Ascending aorta (tissue), 2 donors: Measurements from ENCODE around the gene OMD. TPM values are rescaled to one million over a fixed set of nuclear protein-coding genes. Genes with fewer than 3 reads are reported as not detected.

Experiments
- DNase-seq, 2 donors: peaks; one replicate each; pipeline ENCODE4 v3.0.0-alpha.2; 2019; ENCODE audit warnings: low spot score in 2 of 2
- H3K27ac ChIP-seq, 2 donors: fragments of 200-600 bp; sonication (generic); one replicate each; pipeline ENCODE4 v1.5.1; 2016 to 2017; ENCODE audit warnings: mild to moderate bottlenecking in 1 of 2
- H3K27me3 ChIP-seq: fragments of 200-600 bp; sonication (generic); one replicate; pipeline ENCODE4 v1.5.1; 2017
- H3K36me3 ChIP-seq, 2 donors: fragments of 200-600 bp; sonication (generic); one replicate each; pipeline ENCODE4 v1.5.1; 2016
- H3K4me1 ChIP-seq, 2 donors: fragments of 200-600 bp; sonication (generic); one replicate each; pipeline ENCODE4 v1.5.1; 2016 to 2017; ENCODE audit warnings: mild to moderate bottlenecking in 1 of 2
- H3K4me3 ChIP-seq, 2 donors: fragments of 200-600 bp; sonication (generic); one replicate each; pipeline ENCODE4 v1.5.1; 2016 to 2017; ENCODE audit warnings: mild to moderate bottlenecking in 1 of 2
- H3K9me3 ChIP-seq, 2 donors: fragments of 200-600 bp; sonication (generic); one replicate each; pipeline ENCODE4 v1.5.1; 2016
- intact Hi-C: fragments of 100-400 bp; cut with DNase I; formaldehyde crosslinking; loops from one replicate; pipeline ENCODE4 v1.15.1; 2023
- total RNA-seq: library from RNA; depleted of rRNA; stranded (reverse); fragments of >200 nt; gene quantifications from one replicate; pipeline ENCODE4 v1.1.0, GENCODE V29; 2016
- TF ChIP-seq, protein P1 (sequence below), 3 experiments: fragments of 200-600 bp in 2 of 3; fragments of 450-650 bp in 1 of 3; sonication (generic) in 2 of 3; IDR thresholded peaks; one replicate each; pipeline ENCODE4 v1.5.1; 2016 to 2019; ENCODE audit warnings: antibody characterized with exemption in 3 of 3, mild to moderate bottlenecking in 1 of 3, moderate library complexity in 1 of 3

OMD gene
- total RNA-seq, 1 donor from 2014 or later: 36.2 TPM

DNA sequence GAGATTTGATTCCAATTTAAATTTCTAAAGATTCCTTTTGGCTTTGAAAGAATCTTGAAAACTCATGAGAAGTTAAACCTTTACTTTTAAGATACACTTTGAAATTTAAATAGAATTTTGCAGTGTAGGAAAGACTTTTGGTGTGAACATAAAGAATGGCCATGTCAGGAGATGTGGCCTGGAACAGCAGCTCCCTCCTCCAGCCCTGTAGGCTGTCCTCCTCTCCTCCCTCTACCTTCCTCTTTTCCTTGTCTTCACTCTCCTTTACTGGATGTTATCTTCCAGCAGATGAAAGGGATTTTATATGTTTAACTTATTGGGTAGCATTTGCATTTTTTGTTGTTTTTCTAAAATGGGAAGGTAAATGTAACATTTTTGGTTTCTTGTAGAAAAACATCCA, 39.1 kb upstream of the OMD start:
- H3K4me1 ChIP-seq: peaks cover 3 to 22% of the 10 kb centered on the region in 2 donors
- no peaks in the 10 kb centered on the region for H3K9me3 ChIP-seq
- no peak for DNase-seq
- no peaks in the 10 kb centered on the region for H3K27me3 ChIP-seq
- peak overlapping the region; percentile 94 to 95 for H3K27ac ChIP-seq
- no peak overlapping the region for H3K4me3 ChIP-seq
- TF ChIP-seq, protein P1, sequence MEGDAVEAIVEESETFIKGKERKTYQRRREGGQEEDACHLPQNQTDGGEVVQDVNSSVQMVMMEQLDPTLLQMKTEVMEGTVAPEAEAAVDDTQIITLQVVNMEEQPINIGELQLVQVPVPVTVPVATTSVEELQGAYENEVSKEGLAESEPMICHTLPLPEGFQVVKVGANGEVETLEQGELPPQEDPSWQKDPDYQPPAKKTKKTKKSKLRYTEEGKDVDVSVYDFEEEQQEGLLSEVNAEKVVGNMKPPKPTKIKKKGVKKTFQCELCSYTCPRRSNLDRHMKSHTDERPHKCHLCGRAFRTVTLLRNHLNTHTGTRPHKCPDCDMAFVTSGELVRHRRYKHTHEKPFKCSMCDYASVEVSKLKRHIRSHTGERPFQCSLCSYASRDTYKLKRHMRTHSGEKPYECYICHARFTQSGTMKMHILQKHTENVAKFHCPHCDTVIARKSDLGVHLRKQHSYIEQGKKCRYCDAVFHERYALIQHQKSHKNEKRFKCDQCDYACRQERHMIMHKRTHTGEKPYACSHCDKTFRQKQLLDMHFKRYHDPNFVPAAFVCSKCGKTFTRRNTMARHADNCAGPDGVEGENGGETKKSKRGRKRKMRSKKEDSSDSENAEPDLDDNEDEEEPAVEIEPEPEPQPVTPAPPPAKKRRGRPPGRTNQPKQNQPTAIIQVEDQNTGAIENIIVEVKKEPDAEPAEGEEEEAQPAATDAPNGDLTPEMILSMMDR (IDR thresholded peaks at IDR 0.05): no peak
- H3K36me3 ChIP-seq: peaks cover 0 to 20% of the 10 kb centered on the region in 2 donors
- intact Hi-C loops: loop anchor here (5.0 kb wide), 1 partner anchor 66 kb away; no protein-coding TSS in a partner anchor

DNA sequence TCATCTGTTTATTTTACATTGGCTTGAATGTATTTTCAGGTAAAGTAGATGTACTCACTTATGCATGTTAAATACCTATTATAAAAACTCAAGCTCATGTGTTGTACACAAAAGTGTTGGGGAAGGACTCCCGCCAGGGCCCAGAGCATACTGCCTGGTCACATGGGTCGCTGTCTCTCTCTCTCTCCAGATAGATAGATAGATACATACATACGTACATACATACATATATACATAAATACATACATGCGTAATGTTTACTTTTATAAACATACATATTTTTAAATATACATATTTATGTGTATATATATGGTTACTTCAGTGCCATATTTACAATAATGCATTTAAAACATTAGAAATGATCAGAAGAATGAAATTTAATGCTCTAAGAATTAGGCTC, 33.3 kb upstream of the OMD start:
- DNase-seq: no peak
- Histone ChIP-seq H3K27me3 (no peaks in the 10 kb centered on the region), H3K4me3 (no peak overlapping the region), H3K9me3 (no peaks in the 10 kb centered on the region), H3K27ac (no peak overlapping the region), H3K4me1 (peaks cover 0 to 3% of the 10 kb centered on the region in 2 donors), H3K36me3 (peaks cover 0 to 6% of the 10 kb centered on the region in 2 donors)
- intact Hi-C loops: no loop called here
- TF ChIP-seq, protein P1 (IDR thresholded peaks at IDR 0.05): no peak

DNA sequence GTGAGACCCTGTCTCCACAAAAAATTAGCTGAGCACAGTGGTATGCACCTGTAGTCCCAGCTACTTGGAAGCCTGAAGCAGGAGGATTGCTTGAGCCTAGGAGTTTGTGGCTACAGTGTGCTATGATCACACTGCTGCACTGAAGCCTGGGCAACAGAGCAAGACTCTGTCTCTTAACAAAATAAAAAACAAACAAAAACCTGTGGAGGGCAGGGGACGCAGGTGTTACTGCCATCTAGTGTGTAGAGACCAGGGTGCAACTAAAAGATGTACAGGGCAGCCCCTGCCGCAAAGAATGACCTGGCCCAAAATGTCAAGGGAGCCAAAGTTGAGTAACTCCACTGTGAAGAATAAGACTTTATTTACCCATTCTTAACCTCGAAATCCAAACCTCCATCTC, 30.9 kb upstream of the OMD start:
- peaks cover 0 to 6% of the 10 kb centered on the region in 2 donors for H3K36me3 ChIP-seq
- H3K9me3 ChIP-seq: no peaks in the 10 kb centered on the region
- intact Hi-C loops: no loop called here
- no peaks in the 10 kb centered on the region for H3K27me3 ChIP-seq
- no peak for DNase-seq
- no peak overlapping the region for H3K27ac ChIP-seq
- no peaks in the 10 kb centered on the region for H3K4me1 ChIP-seq
- no peak overlapping the region for H3K4me3 ChIP-seq
- TF ChIP-seq, protein P1 (IDR thresholded peaks at IDR 0.05): no peak

DNA sequence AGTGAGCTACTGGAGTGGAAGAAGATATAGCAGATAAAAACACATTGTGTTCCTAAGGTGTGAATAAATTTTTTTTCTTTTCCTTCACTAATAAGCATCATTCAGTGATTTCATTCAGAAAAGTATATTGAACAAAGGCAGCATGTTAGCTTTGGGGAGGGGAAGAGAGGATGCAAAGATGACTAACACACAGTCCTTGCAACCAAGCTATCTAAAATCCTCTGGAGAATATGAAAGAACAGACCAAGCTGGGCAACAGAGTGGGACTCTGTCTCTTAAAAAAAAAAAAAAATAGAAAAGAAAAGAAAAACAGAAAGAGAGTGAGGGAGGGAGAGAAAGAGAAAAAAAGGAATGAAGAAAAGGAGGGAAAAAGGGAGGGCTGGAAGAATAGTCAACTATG, 22.3 kb upstream of the OMD start:
- peaks cover 0 to 6% of the 10 kb centered on the region in 2 donors for H3K4me1 ChIP-seq
- no peaks in the 10 kb centered on the region for H3K27me3 ChIP-seq
- H3K36me3 ChIP-seq: no peaks in the 10 kb centered on the region
- no peaks in the 10 kb centered on the region for H3K9me3 ChIP-seq
- intact Hi-C loops: no loop called here
- no peak overlapping the region for H3K27ac ChIP-seq
- TF ChIP-seq, protein P1 (IDR thresholded peaks at IDR 0.05): no peak
- DNase-seq: no peak
- H3K4me3 ChIP-seq: no peak overlapping the region

DNA sequence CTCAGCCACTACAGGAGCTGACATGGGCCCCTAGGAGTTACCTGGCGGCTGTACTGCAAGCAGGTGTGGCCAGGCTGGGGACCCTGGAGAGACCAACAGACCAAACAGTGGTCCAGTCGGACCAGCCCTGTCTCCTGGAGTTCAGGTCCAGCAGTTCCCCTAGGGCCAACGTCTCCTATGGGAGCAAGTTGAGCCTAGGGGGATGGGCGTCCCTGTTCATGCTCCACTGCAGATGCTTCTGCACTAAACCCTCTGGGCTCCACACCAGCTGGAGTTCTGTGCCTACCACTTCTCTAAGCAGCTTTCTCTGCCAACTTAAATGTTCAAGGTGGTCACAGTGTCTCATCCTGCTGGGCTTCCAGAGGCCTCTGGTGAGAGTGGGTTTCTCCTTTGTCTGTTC, 20.6 kb upstream of the OMD start:
- no peaks in the 10 kb centered on the region for H3K9me3 ChIP-seq
- H3K4me1 ChIP-seq: peaks cover 0 to 10% of the 10 kb centered on the region in 2 donors
- no peak overlapping the region for H3K4me3 ChIP-seq
- DNase-seq: no peak
- TF ChIP-seq, protein P1 (IDR thresholded peaks at IDR 0.05): no peak
- no peak overlapping the region for H3K27ac ChIP-seq
- no peaks in the 10 kb centered on the region for H3K27me3 ChIP-seq
- intact Hi-C loops: loop anchor here (5.0 kb wide), 1 partner anchor 187 kb away; no protein-coding TSS in a partner anchor
- H3K36me3 ChIP-seq: no peaks in the 10 kb centered on the region

DNA sequence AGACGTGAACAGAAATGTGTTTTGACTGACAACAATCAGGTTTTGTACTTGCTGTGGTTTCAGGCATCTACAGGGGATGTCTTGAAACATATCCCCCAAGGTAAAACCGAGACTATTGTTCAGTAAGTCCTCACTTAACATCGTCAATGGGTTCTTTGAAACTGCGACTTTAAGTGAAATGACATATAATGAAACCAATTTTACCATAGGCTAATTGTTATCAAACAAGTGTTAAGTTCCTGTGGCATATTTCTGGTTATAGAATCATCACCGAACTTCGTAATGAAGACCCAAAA, 16.4 kb upstream of the OMD start:
- peaks cover 0 to 14% of the 10 kb centered on the region in 2 donors for H3K4me1 ChIP-seq
- H3K36me3 ChIP-seq: no peaks in the 10 kb centered on the region
- no peak for DNase-seq
- H3K27me3 ChIP-seq: no peaks in the 10 kb centered on the region
- no peaks in the 10 kb centered on the region for H3K9me3 ChIP-seq
- TF ChIP-seq, protein P1 (IDR thresholded peaks at IDR 0.05): no peak
- no peak overlapping the region for H3K4me3 ChIP-seq
- intact Hi-C loops: loop anchor here (5.0 kb wide), 1 partner anchor 192 kb away; no protein-coding TSS in a partner anchor
- H3K27ac ChIP-seq: no peak overlapping the region
